Suppressor macrophage (primary cell): ENCODE results near the gene MAP7D2.

Source experiments
- DNase-seq, 4 experiments: peaks; one replicate each; pipeline ENCODE4 v3.0.0-alpha.2; 2020 to 2022

MAP7D2 gene

DNA sequence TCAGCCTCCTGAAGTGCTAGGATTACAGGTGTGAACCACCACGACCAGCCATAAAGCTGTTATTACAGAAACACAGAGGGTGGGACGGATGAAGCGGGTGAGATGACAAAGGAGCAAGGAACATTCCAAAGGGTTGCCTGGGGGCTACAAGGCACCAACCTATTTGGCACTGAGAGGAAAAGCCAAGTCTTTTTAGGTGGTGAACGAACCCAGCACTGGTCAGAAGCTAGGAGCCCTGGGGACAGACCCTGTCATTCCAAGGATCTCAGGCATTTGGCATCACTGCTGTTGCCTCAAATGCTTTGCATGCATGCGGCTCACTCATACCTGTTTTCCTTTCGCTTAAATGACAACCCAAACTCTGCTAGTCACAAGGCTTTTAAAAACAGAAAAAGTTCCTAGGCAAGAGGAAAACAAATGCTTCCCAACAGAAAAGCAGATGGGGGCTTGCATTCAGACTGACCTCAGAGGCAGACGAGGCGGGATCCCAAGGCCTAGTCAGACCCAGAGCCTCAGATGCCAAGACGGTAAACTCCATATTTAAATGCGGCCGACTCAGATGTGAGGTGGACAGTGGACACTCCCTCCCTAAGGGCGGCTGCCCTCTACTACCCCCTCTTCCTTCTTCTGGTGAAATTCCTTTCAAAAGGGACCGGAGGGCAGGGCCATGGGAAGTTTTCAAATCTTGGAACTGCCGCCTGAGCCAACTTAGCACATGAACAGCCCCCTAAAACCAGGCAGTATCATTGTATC is 4.5 kb downstream of the MAP7D2 start:
- no peak for DNase-seq

DNA sequence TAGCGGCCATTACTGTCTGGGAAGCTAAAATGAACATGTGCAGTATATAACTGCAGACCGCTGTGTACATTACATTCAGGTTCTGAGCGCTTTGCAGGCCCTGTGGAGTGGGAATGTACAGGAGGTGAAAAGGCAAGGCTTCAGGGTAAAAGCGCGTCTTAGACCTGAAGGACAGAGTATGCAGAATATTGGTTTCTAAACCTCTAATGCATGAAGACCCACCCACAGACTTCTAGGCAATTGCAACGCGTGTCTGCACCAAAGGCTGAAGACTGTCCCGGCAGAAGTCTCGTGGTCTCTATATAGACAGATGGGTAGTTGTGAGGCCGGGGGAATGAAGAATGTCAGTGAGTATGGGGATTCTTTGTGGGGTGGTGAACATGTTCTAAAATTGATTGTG is 5.4 kb downstream of the MAP7D2 start:
- no peak for DNase-seq

GRCh38 chrX:20101934-20102581 is 14.6 kb downstream of the MAP7D2 start:
- no peak for DNase-seq

- no peak for DNase-seq
Observed at GRCh38 chrX:20091499-20091898, 25.2 kb downstream of the MAP7D2 start.

DNA sequence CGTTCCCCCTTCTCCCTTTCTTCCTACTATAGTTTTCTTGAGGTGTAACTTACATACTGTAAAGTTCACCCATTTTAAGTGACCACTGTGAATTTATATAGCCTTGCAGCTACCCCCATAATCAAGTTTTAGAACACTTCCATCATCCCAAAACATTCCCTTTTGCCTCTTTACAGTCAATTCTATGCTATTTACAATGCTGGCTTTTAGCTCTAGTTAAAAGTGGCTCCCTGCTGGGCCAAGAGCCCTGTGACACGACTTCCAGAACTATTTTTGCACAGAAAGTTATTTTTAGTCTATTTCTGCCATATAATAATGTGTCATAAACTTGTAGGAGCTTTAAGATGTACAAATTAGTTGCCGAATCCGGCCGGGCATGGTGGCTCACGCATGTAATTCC is 26.9 kb downstream of the MAP7D2 start:
- no peak for DNase-seq

DNA sequence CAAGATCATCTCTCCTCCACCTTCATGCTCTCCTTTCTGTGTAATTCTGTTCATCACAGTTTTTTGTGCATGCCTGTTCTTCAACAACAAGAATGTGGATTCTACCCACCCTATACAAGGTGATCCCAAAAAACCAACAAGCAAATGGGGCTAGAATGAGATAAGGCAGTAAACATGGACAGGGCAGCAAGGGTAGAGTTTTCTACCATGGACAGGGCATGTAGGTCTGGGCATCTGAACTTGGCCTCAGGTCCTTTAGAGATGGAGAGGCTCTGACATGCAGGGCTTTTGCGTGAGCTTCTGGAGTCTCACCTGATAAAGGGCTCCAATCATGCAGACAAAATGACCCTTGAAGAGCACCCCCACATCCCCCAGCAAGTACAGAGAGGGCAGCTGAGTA is 36.4 kb downstream of the MAP7D2 start:
- no peak for DNase-seq

- no peak for DNase-seq
Observed at GRCh38 chrX:20071511-20072079, 45.1 kb downstream of the MAP7D2 start.

- peak; percentile 47 to 74 (median 66) for DNase-seq
Observed at GRCh38 chrX:20067709-20068561, 48.8 kb downstream of the MAP7D2 start.

GRCh38 chrX:20066968-20067708 is 49.6 kb downstream of the MAP7D2 start:
- DNase-seq: peak in 2 of 4 experiments; percentile 26 to 27

DNA sequence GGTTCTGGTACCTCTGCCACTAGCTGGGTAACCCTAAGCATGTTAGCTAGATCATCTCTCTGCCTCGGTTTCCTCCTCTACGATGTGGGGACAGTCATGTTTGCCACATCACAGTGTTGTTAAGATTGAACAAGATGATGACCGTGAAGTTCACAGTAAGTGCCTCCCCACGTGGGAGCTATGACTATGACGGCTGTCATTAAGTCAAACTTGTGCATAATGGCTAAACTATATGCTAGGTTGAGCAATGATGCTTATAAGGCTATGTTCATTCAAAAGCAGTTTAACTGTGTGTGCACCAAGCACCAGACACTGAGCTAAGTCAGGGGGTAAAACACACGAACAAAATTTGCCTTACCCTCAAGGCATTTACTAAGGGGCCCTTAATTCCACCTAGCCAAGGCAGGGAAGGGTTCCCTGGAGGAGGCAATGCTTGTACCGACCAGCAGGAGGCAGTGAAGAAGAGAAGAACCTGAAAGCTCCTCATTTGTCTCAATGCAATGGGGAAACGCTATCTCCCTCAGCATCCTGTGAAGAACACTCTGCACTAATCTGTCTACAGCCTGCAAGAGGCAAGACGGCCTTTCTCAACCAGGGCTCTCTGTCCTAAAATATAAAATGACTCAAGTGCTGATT is 52.9 kb downstream of the MAP7D2 start:
- DNase-seq: no peak

DNA sequence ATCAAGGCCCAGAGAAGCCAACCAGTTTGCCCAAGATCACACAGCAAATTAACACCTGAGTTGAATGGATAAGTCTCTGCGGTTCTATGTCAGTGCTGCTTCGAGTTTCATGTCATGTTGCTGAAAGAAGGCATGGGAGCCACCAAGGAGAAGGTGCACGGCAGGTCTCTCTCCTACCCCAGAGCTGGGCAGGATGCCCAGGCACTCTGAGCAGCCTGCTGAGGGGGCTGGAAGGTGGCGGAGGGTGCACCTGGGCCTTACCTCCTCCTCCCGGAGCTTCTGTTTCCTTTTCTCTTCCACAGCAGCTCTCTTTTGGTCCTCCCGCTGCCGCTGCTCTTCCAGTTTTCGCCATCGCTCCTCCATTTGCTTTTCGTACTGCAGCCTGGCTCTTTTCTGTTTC is 53.6 kb downstream of the MAP7D2 start:
- no peak for DNase-seq

DNA sequence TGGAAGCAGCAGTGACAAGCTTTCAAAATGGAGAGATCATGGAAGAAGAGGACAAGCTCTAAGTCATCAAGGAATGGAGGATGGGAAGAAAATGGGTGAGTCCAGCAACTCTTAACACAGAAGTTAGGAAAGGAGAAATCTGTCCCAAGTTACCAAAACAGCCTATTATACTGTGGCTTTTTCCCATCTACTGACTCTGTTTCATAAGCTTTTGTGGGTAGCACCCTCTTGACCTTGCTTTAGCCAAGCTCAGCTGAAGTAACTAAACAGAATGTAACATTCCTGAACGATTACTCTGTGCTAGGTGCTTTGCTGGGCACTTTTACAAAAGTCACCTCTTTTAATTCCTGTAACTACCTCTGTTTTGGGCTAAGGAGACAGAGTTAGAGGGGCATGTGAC is 54.9 kb downstream of the MAP7D2 start:
- DNase-seq: no peak

- peak in 2 of 4 experiments; percentile 10 to 12 for DNase-seq
Observed at GRCh38 chrX:20060961-20061748, 55.6 kb downstream of the MAP7D2 start.

GRCh38 chrX:20059467-20060128 is 57.1 kb downstream of the MAP7D2 start:
- DNase-seq: no peak

GRCh38 chrX:20057479-20057878 is 59.2 kb downstream of the MAP7D2 start:
- no peak for DNase-seq

- no peak for DNase-seq
Observed at GRCh38 chrX:20056704-20057103, 60.0 kb downstream of the MAP7D2 start.

DNA sequence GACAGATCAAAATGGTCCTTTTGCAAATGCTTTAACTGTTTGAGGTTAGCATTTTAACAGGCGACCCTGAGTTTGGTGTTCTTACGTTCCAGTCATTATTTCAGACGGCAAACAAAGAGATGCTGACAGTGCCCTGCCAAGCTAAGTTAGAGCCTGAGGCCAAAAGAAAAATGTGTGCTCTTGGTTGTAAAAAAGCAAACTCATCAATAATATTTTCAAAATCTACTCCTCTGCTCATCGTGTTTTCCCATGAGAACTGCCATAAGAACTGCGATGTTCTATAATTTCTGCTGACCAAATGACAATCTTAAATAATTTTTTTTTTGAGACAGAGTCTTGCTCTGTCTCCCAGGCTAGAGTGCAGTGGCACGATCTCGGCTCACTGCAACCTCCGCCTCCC is 63.2 kb downstream of the MAP7D2 start:
- no peak for DNase-seq

- DNase-seq: no peak
Observed at GRCh38 chrX:20046864-20047263, 69.8 kb downstream of the MAP7D2 start.

DNA sequence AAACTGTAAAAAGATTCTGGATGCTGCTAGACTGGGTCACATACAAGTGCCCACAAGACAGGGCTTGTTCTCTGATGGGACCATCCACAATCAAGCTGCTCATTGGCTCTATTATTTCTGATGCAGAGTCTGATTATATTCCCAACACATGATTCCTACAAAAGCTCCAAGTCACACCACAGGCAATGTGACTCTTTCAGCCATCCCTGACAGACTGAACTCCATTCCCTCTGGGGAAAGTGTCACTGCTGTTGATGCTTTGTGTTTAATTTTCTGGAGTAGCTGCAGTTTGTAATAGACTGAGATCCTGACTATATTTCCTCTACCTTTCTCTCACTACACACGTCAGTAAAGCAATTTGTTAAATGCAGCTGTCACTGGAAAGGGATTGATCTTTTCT is 70.5 kb downstream of the MAP7D2 start:
- DNase-seq: no peak

DNA sequence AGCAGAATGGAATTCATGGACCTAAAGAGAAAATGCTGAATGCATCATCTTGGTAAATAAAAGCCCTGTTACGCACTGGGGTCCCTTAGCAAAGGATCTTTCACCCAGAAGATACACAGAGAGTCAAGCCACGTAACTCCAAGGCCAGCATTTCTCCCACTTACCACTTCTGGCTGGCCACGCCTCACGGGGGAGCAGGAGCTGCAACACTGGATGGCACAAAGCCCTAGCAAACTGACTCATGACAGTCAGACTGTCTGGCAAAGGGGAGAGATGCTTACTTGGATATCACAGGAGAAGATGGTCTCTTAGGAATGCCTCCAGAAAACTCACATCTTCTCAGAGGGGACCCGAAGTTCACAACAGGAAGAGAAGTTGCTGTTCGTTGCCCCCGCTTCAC is 74.5 kb downstream of the MAP7D2 start:
- DNase-seq: no peak
